Esophagus squamous epithelium (tissue), 5 donors: ENCODE data around the gene SLC7A5. TPM values are rescaled to one million over a fixed set of nuclear protein-coding genes. Genes with fewer than 3 reads are reported as not detected.
"Not testable (repeated sequence)": the region's sequence is repeated elsewhere in the genome, so short reads cannot be mapped to it uniquely, and the experiment has no call there.

Source experiments
- DNase-seq: peaks from one replicate; lab custom pipeline; 2025; lab: John Stamatoyannopoulos, UW
- H3K27ac ChIP-seq, 4 donors: fragments of 200-600 bp; sonication (generic); one replicate each; pipeline ENCODE4 v1.5.1; 2016 to 2019; ENCODE audit warnings: mild to moderate bottlenecking in 1 of 4
- H3K27me3 ChIP-seq, 4 donors: fragments of 200-600 bp; sonication (generic); 1 replicate in 3 of 4; 2 replicates in 1 of 4; pipeline versions ENCODE4 v1.5.1 to v1.6.0; 2017 to 2021; ENCODE audit warnings: antibody characterized with exemption in 1 of 4
- H3K36me3 ChIP-seq, 3 donors: fragments of 200-600 bp; sonication (generic); one replicate each; pipeline ENCODE4 v1.5.1; 2016 to 2019
- H3K4me1 ChIP-seq, 3 donors: fragments of 200-600 bp; sonication (generic); one replicate each; pipeline ENCODE4 v1.5.1; 2017 to 2019
- H3K4me3 ChIP-seq, 4 donors: fragments of 200-600 bp; sonication (generic); 1 replicate in 3 of 4; 2 replicates in 1 of 4; pipeline ENCODE4 v1.5.1; 2016 to 2019; ENCODE audit warnings: mild to moderate bottlenecking in 2 of 4, moderate library complexity in 1 of 4
- H3K9me3 ChIP-seq, 3 donors: fragments of 200-600 bp; sonication (generic); one replicate each; pipeline ENCODE4 v1.5.1; 2016 to 2019
- CTCF ChIP-seq, 6 experiments: fragments of 450-650 bp in 4 of 6; fragments of 200-600 bp in 2 of 6; sonication (generic) in 2 of 6; IDR thresholded peaks; one replicate each; pipeline ENCODE4 v1.5.1; 2016 to 2019; ENCODE audit warnings: antibody characterized with exemption in 6 of 6, mild to moderate bottlenecking in 4 of 6, moderate library complexity in 4 of 6
- POLR2A ChIP-seq, 4 donors: fragments of 450-650 bp; IDR thresholded peaks; one replicate each; pipeline ENCODE4 v1.6.1; 2017; ENCODE audit warnings: antibody characterized with exemption in 4 of 4, mild to moderate bottlenecking in 4 of 4, moderate library complexity in 3 of 4
- WGBS, 2 donors: methylation state at CpG; one replicate each; pipeline ENCODE4 v1.1.5; 2018; 5-methylcytosine and 5-hydroxymethylcytosine counted together
- intact Hi-C: fragments of 100-400 bp; cut with DNase I; formaldehyde crosslinking; loops from one replicate; pipeline ENCODE4 v1.15.0; 2022
- total RNA-seq, 4 donors: library from RNA; depleted of rRNA; stranded (reverse); fragments of >200 nt; gene quantifications; one replicate each; pipeline ENCODE4 v1.1.0, GENCODE V29; 2016
- donor health status: DM: yes; HTN: yes; CAD: no.

Gene SLC7A5
- total RNA-seq, 4 donors from 2014 or later, result 75.3 to 179 (median 145) TPM

DNA sequence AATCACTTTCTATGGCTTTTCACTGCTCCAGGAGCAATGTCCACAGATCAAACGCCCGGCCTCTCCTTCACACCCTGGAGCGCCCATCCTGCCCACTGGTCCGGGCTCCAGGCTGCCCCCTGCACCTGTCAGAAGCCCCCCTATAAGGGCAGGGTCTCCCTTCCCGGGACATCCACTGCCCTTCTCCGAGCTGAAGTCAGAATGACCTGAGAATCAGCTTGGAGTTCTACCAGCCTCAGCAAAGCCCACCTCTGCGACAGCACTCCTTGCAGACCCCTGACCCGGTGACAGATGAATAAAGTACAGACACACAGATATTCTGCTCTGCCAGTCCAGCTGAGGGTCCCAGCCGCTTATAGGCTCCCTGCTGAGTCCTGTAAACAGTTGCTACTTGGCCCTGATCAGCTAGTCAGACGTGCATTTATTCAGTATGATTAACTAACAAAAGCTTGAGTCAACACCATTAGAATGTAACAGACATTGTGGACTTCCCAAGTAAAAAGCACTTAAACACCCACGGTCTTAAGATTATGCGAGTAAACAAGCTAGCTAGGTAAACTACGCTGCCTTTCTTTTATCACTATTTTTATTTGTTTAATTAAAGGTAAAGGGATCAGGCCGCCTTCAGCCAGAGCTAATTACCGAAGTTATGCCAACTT lies 4.8 kb downstream of the SLC7A5 start:
- TF ChIP-seq CTCF (IDR thresholded peaks at IDR 0.05), result no peak
- TF ChIP-seq POLR2A (IDR thresholded peaks at IDR 0.05), result no peak
- peak overlapping the region in 3 of 4 donors; percentile 58 to 76 (median 60) for H3K4me3 ChIP-seq
- no peak for DNase-seq
- intact Hi-C loops, result no loop called here
- no peaks in the 10 kb centered on the region for H3K36me3 ChIP-seq
- peaks cover 31 to 99% (median 38%) of the 10 kb centered on the region in 3 donors for H3K4me1 ChIP-seq
- H3K9me3 ChIP-seq, result no peaks in the 10 kb centered on the region
- peak overlapping the region; percentile 43 to 85 (median 77) for H3K27ac ChIP-seq
- 27 to 51% methylated on average over 11 to 15 of the region's 15 CpGs for WGBS, 2 donors
- no peaks in the 10 kb centered on the region for H3K27me3 ChIP-seq

GRCh38 chr16:87863327-87863635 lies 6.0 kb downstream of the SLC7A5 start:
- Histone ChIP-seq H3K27ac (peak overlapping the region; percentile 72 to 85 (median 82)), H3K4me1 (peaks cover 24 to 99% (median 46%) of the 10 kb centered on the region in 3 donors), H3K4me3 (peak overlapping the region in 3 of 4 donors; percentile 18 to 58 (median 45))
- H3K9me3 ChIP-seq, DNase-seq, H3K27me3 ChIP-seq, H3K36me3 ChIP-seq, intact Hi-C loops: not testable (repeated sequence)
- 33 to 43% methylated on average over 6 to 8 of the region's 9 CpGs for WGBS, 2 donors

- 23 to 80% methylated on average over 1 to 12 of the region's 26 CpGs for WGBS, 2 donors
Observed at GRCh38 chr16:87862597-87863326, 6.5 kb downstream of the SLC7A5 start.

GRCh38 chr16:87861300-87862099 lies 7.8 kb downstream of the SLC7A5 start:
- Histone ChIP-seq H3K4me1 (peaks cover 38 to 99% (median 63%) of the 10 kb centered on the region in 3 donors), H3K27ac (peak overlapping the region; percentile 72 to 85 (median 82)), H3K4me3 (peak overlapping the region in 2 of 4 donors; percentile 6 to 17)
- H3K27me3 ChIP-seq, H3K36me3 ChIP-seq, DNase-seq, intact Hi-C loops, H3K9me3 ChIP-seq: not testable (repeated sequence)
- WGBS, 2 donors, result 40 to 52% methylated on average over 1 to 6 of the region's 18 CpGs

More at GRCh38 chr16:87862597-87863326, 6.5 kb downstream of the SLC7A5 start:
- Histone ChIP-seq H3K4me3 (peak overlapping the region in 3 of 4 donors; percentile 18 to 58 (median 45)), H3K4me1 (peaks cover 27 to 99% (median 52%) of the 10 kb centered on the region in 3 donors), H3K27ac (peak overlapping the region; percentile 72 to 85 (median 82))
- H3K27me3 ChIP-seq, DNase-seq, intact Hi-C loops, H3K9me3 ChIP-seq, H3K36me3 ChIP-seq: not testable (repeated sequence)

- peak overlapping the region; percentile 72 to 85 (median 82) for H3K27ac ChIP-seq
- H3K36me3 ChIP-seq, result no peaks in the 10 kb centered on the region
- no peaks in the 10 kb centered on the region for H3K9me3 ChIP-seq
- 25 to 31% methylated on average over 7 to 10 of the region's 26 CpGs for WGBS, 2 donors
- TF ChIP-seq CTCF (IDR thresholded peaks at IDR 0.05) (no peak), POLR2A (IDR thresholded peaks at IDR 0.05) (no peak)
- peaks cover 46 to 99% (median 71%) of the 10 kb centered on the region in 3 donors for H3K4me1 ChIP-seq
- peak overlapping the region in 3 of 4 donors; percentile 6 to 38 (median 25) for H3K4me3 ChIP-seq
- no peaks in the 10 kb centered on the region for H3K27me3 ChIP-seq
- intact Hi-C loops, result no loop called here
- DNase-seq, result no peak
Observed at GRCh38 chr16:87860553-87861299, 8.6 kb downstream of the SLC7A5 start.

- H3K9me3 ChIP-seq, H3K27me3 ChIP-seq, DNase-seq, H3K36me3 ChIP-seq, intact Hi-C loops: not testable (repeated sequence)
- WGBS, 2 donors, result 27 to 57% methylated on average over 7 to 12 of the region's 27 CpGs
- peak overlapping the region; percentile 51 to 93 (median 86) for H3K27ac ChIP-seq
- peaks cover 62 to 99% (median 86%) of the 10 kb centered on the region in 3 donors for H3K4me1 ChIP-seq
- H3K4me3 ChIP-seq, result peak overlapping the region in 1 of 4 donors; percentile 6
Observed at GRCh38 chr16:87858151-87858993, 10.9 kb downstream of the SLC7A5 start.
